Endothelial cell (in vitro differentiated cells): ENCODE results near the gene DOCK4. TPM values are rescaled to one million over a fixed set of nuclear protein-coding genes. Genes with fewer than 3 reads are reported as not detected.
A peak's percentile ranks its signal among the peaks of the same experiment; 100 is the strongest.

Source experiments
- DNase-seq: peaks from one replicate; pipeline ENCODE4 v3.0.0; 2021; ENCODE audit warnings: low spot score
- H3K27ac Mint-ChIP-seq: one replicate; pipeline ENCODE4 v1.8.0; 2021; ENCODE audit warnings: mixed read lengths, inconsistent platforms; ENCODE audit not compliant: unreplicated experiment
- H3K27me3 Mint-ChIP-seq: one replicate; pipeline ENCODE4 v1.8.0; 2021; ENCODE audit warnings: mild to moderate bottlenecking, moderate library complexity, mixed read lengths, inconsistent platforms; ENCODE audit not compliant: unreplicated experiment
- H3K36me3 Mint-ChIP-seq: one replicate; pipeline ENCODE4 v1.8.0; 2021; ENCODE audit warnings: mild to moderate bottlenecking, low read depth, mixed read lengths, inconsistent platforms; ENCODE audit not compliant: unreplicated experiment
- H3K4me1 Mint-ChIP-seq: one replicate; pipeline ENCODE4 v1.8.0; 2021; ENCODE audit warnings: mild to moderate bottlenecking, mixed read lengths, inconsistent platforms; ENCODE audit not compliant: unreplicated experiment
- H3K4me3 Mint-ChIP-seq: one replicate; pipeline ENCODE4 v1.8.0; 2021; ENCODE audit warnings: mild to moderate bottlenecking, mixed read lengths, inconsistent platforms; ENCODE audit not compliant: unreplicated experiment
- H3K9me3 Mint-ChIP-seq: one replicate; pipeline ENCODE4 v1.8.0; 2021; ENCODE audit warnings: mixed read lengths, inconsistent platforms; ENCODE audit not compliant: unreplicated experiment
- total RNA-seq: library from RNA; stranded (reverse); fragmentation: NEBNext Ultra II Directional; extraction: Animal tissue kit (Norgen Biotek cat#: 25700); gene quantifications from one replicate; pipeline ENCODE4 v1.2.1, GENCODE V29; 2021; ENCODE audit not compliant: unreplicated experiment
- TF ChIP-seq, protein P1 (sequence below): fragments of 200-600 bp; sonication (generic); IDR thresholded peaks from one replicate; pipeline ENCODE4 v1.5.0; 2021; ENCODE audit warnings: antibody characterized with exemption; ENCODE audit not compliant: unreplicated experiment

Gene DOCK4
- total RNA-seq, 1 donor from 2014 or later = 99.2 TPM

DNA sequence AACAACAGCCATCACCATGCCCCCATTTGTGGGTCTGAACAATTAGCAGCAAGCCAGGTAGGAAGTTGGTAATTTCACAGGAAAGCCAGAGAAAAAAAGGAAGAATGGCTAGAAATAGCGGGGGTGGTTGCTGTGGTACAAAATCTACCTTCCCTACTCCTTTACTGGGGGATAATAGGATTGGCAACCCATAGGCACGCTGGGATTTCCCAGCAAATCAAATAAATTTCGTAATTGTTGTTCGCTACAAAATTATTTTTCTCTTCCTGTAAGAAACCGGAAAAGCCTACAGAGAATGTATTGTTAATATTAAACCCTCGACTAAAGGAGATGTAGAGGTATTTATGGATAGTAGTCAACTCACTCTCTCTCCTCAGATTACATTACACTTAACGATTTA, 123.9 kb downstream of the DOCK4 start:
- TF ChIP-seq, protein P1, sequence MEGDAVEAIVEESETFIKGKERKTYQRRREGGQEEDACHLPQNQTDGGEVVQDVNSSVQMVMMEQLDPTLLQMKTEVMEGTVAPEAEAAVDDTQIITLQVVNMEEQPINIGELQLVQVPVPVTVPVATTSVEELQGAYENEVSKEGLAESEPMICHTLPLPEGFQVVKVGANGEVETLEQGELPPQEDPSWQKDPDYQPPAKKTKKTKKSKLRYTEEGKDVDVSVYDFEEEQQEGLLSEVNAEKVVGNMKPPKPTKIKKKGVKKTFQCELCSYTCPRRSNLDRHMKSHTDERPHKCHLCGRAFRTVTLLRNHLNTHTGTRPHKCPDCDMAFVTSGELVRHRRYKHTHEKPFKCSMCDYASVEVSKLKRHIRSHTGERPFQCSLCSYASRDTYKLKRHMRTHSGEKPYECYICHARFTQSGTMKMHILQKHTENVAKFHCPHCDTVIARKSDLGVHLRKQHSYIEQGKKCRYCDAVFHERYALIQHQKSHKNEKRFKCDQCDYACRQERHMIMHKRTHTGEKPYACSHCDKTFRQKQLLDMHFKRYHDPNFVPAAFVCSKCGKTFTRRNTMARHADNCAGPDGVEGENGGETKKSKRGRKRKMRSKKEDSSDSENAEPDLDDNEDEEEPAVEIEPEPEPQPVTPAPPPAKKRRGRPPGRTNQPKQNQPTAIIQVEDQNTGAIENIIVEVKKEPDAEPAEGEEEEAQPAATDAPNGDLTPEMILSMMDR = no peak
- peak overlapping the region; percentile 49 for H3K4me3 Mint-ChIP-seq
- peaks cover 6% of the 10 kb centered on the region for H3K27me3 Mint-ChIP-seq
- peaks cover 67% of the 10 kb centered on the region for H3K4me1 Mint-ChIP-seq
- DNase-seq = no peak
- H3K9me3 Mint-ChIP-seq = no peaks in the 10 kb centered on the region
- peak overlapping the region; percentile 98 for H3K27ac Mint-ChIP-seq
- H3K36me3 Mint-ChIP-seq = peaks cover 7% of the 10 kb centered on the region

DNA sequence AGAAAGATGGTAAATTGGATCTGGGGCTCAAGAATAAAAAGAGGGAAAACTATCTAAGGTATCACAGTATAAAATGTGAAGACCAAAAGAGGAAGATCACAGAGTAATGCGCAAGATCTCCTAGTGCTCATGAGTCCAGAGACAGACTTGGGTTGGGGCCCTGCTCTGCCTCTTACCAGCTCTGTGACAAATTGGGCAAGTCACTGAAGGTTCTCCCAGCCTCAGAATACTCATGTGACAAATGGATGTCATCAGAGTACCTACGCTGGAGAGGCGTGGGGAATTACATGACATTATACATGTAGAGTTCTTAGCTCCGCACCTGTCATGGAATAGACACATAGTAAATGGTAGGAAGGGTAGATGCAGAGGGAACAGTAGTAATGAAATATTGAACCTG, 124.4 kb downstream of the DOCK4 start:
- Mint-ChIP-seq H3K36me3 (peaks cover 7% of the 10 kb centered on the region), H3K9me3 (no peaks in the 10 kb centered on the region), H3K27me3 (peaks cover 6% of the 10 kb centered on the region), H3K27ac (peak overlapping the region; percentile 98), H3K4me3 (peak overlapping the region; percentile 49), H3K4me1 (peaks cover 63% of the 10 kb centered on the region)
- TF ChIP-seq, protein P1 = no peak
- DNase-seq = no peak

DNA sequence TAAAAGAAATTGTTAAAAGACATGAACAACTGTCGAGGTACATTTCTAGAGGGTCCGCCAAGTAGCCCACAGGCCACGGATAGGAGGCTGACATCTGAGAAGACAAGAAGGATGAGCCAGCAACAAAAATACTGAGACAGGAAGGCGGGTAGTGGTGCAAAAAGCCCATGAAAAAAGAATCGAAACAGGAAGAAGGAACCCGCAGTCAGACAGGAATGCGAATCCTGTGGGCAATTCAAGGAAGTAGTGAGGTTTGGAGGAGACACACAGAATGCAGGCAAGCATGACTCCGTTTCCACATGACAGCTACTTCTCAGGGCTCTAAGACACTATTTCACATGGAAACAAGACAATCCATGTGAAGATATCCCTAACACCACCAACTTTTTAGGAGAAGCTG, 125.2 kb downstream of the DOCK4 start:
- H3K4me3 Mint-ChIP-seq = peak overlapping the region; percentile 49
- no peaks in the 10 kb centered on the region for H3K9me3 Mint-ChIP-seq
- H3K4me1 Mint-ChIP-seq = peaks cover 60% of the 10 kb centered on the region
- peaks cover 6% of the 10 kb centered on the region for H3K27me3 Mint-ChIP-seq
- TF ChIP-seq, protein P1 = no peak
- peak overlapping the region; percentile 98 for H3K27ac Mint-ChIP-seq
- peaks cover 7% of the 10 kb centered on the region for H3K36me3 Mint-ChIP-seq
- peak; percentile 19 for DNase-seq

DNA sequence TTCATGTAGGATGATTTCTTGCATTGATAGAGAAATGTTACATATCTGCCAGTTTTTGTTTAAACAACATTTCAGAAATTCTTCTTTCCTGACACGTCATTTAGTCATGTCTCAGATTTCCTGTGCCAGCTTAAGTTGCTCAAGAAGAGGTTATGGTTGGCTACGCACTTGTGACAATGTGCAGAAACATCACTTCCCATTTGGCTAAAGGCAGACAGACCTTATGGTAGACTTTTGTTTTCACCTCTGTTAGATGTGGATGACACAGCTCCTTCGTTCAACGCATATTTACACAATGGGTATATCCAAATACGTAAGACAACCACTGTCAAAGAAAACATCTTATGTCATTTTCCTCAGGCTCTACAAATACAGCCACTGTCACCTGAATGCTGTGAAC, 125.8 kb downstream of the DOCK4 start:
- Mint-ChIP-seq H3K27ac (peak overlapping the region; percentile 98), H3K4me3 (peak overlapping the region; percentile 50)

DNA sequence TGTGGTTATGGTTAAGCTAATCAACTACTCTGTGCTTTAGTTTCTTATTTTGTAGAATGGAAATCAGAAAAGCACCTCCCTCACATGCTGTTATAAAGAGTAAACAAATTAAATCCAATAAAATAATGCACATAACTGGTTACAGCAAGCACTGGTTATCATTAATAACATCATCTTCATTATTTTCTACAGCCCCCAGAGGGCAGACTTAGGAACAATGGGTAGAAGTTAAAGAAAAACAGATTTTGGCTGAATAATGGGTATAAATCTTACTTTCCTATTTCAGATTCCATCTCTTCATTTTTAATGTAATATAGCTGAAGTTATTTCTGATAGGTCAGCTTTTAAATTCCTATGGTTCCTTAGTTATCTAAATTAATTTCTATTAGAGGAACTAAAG, 126.5 kb downstream of the DOCK4 start:
- H3K4me1 Mint-ChIP-seq = peaks cover 51% of the 10 kb centered on the region
- no peak overlapping the region for H3K4me3 Mint-ChIP-seq
- peaks cover 6% of the 10 kb centered on the region for H3K27me3 Mint-ChIP-seq
- H3K9me3 Mint-ChIP-seq = no peaks in the 10 kb centered on the region
- no peak for DNase-seq
- H3K36me3 Mint-ChIP-seq = peaks cover 15% of the 10 kb centered on the region
- TF ChIP-seq, protein P1 = no peak
- peak overlapping the region; percentile 74 for H3K27ac Mint-ChIP-seq

More for the DNA sequence above, 125.8 kb downstream of the DOCK4 start:
- TF ChIP-seq, protein P1 = no peak
- H3K36me3 Mint-ChIP-seq = peaks cover 7% of the 10 kb centered on the region
- peaks cover 55% of the 10 kb centered on the region for H3K4me1 Mint-ChIP-seq
- peaks cover 6% of the 10 kb centered on the region for H3K27me3 Mint-ChIP-seq
- DNase-seq = no peak
- no peaks in the 10 kb centered on the region for H3K9me3 Mint-ChIP-seq
